Measurements from ENCODE around the gene TRDN. TPM values are rescaled to one million over a fixed set of nuclear protein-coding genes. Genes with fewer than 3 reads are reported as not detected.

TRDN gene, protein sequence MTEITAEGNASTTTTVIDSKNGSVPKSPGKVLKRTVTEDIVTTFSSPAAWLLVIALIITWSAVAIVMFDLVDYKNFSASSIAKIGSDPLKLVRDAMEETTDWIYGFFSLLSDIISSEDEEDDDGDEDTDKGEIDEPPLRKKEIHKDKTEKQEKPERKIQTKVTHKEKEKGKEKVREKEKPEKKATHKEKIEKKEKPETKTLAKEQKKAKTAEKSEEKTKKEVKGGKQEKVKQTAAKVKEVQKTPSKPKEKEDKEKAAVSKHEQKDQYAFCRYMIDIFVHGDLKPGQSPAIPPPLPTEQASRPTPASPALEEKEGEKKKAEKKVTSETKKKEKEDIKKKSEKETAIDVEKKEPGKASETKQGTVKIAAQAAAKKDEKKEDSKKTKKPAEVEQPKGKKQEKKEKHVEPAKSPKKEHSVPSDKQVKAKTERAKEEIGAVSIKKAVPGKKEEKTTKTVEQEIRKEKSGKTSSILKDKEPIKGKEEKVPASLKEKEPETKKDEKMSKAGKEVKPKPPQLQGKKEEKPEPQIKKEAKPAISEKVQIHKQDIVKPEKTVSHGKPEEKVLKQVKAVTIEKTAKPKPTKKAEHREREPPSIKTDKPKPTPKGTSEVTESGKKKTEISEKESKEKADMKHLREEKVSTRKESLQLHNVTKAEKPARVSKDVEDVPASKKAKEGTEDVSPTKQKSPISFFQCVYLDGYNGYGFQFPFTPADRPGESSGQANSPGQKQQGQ
- total RNA-seq (2022; extraction: Qiagen RNA extraction), result not detected in 5 replicates

DNA sequence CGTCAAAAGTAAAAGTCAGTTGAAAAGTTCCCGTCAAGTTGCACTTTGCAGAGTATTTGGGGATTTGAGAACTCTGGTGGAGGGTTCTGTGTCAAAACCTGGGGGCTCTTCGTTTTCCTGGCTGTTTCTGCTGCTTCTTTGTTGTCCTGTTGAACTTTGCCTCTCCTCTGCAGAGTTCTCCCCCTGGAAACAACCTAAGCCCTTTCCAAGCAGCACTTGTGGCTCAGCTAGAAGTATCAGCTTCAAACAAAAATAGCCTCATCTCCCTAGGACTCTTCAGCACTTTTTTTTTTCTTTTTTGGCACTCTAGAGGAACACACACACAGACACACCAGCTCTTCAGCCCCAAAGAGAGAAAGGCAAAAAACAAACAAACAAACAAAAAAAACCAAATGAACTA, at the start of gene TRDN:
TSS of gene TRDN (minus strand) at position 169 of the 400 bp plus-strand sequence. CDS start 175 bp downstream, outside the sequence.

Other genes starting within 250 kb of the TRDN start
- not detected in 5 replicates for gene NKAIN2, start 166.9 kb upstream of the TRDN start, total RNA-seq (2022; extraction: Qiagen RNA extraction)

All from A549 treated with AZD2906 at 1 μM for 4 hours (cell line).